A549 (cell line): Measurements from ENCODE around the gene SMAD3. TPM values are rescaled to one million over a fixed set of nuclear protein-coding genes. Genes with fewer than 3 reads are reported as not detected.

Experiments
- ATAC-seq, 2 experiments: fragments of 200-7000 bp in 1 of 2; fragments of >200 bp in 1 of 2; cut with Nextera tagmentation in 1 of 2; cut with Tn5 transposase in 1 of 2; 3 replicates each; pipeline versions ENCODE4 v1.8.0 to v1.9.1; 2018 to 2020; ENCODE audit warnings: mild to moderate bottlenecking in 1 of 2, moderate library complexity in 1 of 2
- CTCF ChIA-PET: fragments of 300-600 bp; sonication (Branson Sonifier 250); formaldehyde crosslinking; extraction: SDS; loops from one replicate; lab custom pipeline; 2021; ENCODE audit warnings: antibody characterized with exemption, inconsistent platforms; lab: Yijun Ruan, JAX
- POLR2A ChIA-PET: fragments of 350-600 bp; formaldehyde crosslinking; extraction: SDS; loops from one replicate; lab custom pipeline; 2021; ENCODE audit warnings: antibody characterized with exemption, inconsistent platforms; lab: Yijun Ruan, JAX
- DNase-seq, 2 experiments: peaks; one replicate each; pipeline versions ENCODE4 v3.0.0 to v3.0.0-alpha.2; 2011 to 2016; ENCODE audit warnings: low read depth in 1 of 2, low spot score in 1 of 2
- FAIRE-seq: peaks from 2 replicates; lab custom pipeline; 2011; peaks lifted over from hg19 to GRCh38; lab: Jason Lieb, UNC
- H3K27ac ChIP-seq, 2 experiments: fragments of >200 bp; sonication (Bioruptor Twin); formaldehyde crosslinking; 3 replicates each; pipeline ENCODE4 v1.5.1; 2016 to 2017
- H3K4me1 ChIP-seq: fragments of >200 bp; sonication (Bioruptor Twin); formaldehyde crosslinking; 3 replicates; pipeline ENCODE4 v1.6.1; 2016
- H3K4me2 ChIP-seq: fragments of >200 bp; sonication (Bioruptor Twin); formaldehyde crosslinking; 3 replicates; pipeline ENCODE4 v1.6.1; 2016
- H3K4me3 ChIP-seq: fragments of >200 bp; sonication (Bioruptor Twin); formaldehyde crosslinking; 3 replicates; pipeline ENCODE4 v1.5.1; 2016
- H3K9me3 ChIP-seq: fragments of >200 bp; sonication (Bioruptor Twin); formaldehyde crosslinking; 3 replicates; pipeline ENCODE4 v1.6.1; 2016
- ATOH8 ChIP-seq: fragments of 250-450 bp; sonication (Bioruptor Pico); IDR thresholded peaks from 2 replicates; pipeline ENCODE4 v1.5.0; 2020; ENCODE audit warnings: low read depth, mild to moderate bottlenecking, moderate library complexity
- BHLHE40 ChIP-seq: IDR thresholded peaks from 2 replicates; pipeline ENCODE4 v1.6.1; 2012; ENCODE audit warnings: low read depth, low read length, inconsistent platforms
- CHD2 ChIP-seq: fragments of 150-350 bp; IDR thresholded peaks from 2 replicates; pipeline ENCODE4 v1.6.1; 2014; ENCODE audit warnings: low read length; ENCODE audit not compliant: partially characterized antibody
- CHD4 ChIP-seq: fragments of 200-600 bp; sonication (generic); IDR thresholded peaks from 2 replicates; pipeline ENCODE4 v1.6.1; 2016; ENCODE audit warnings: antibody characterized with exemption, mild to moderate bottlenecking, borderline replicate concordance
- EHF ChIP-seq: fragments of 250-450 bp; sonication (Bioruptor Pico); IDR thresholded peaks from 2 replicates; pipeline ENCODE4 v1.5.0; 2020; ENCODE audit warnings: mild to moderate bottlenecking
- ESRRA ChIP-seq: fragments of 150-350 bp; IDR thresholded peaks from 2 replicates; pipeline ENCODE4 v1.6.1; 2014; ENCODE audit warnings: mild to moderate bottlenecking, low read length, borderline replicate concordance
- FOXS1 ChIP-seq: fragments of 250-450 bp; sonication (Bioruptor Pico); IDR thresholded peaks from 2 replicates; pipeline ENCODE4 v1.5.0; 2020; ENCODE audit warnings: mild to moderate bottlenecking, moderate library complexity
- HES2 ChIP-seq: fragments of >200 bp; sonication (Bioruptor Twin); formaldehyde crosslinking; IDR thresholded peaks from 2 replicates; pipeline ENCODE4 v1.6.1; 2016
- HEYL ChIP-seq: fragments of 250-450 bp; sonication (Bioruptor Pico); IDR thresholded peaks from 2 replicates; pipeline ENCODE4 v1.8.0; 2021; ENCODE audit warnings: mild to moderate bottlenecking, moderate library complexity
- HMGXB4 ChIP-seq: fragments of 250-450 bp; sonication (Bioruptor Pico); IDR thresholded peaks from 2 replicates; pipeline ENCODE4 v1.5.0; 2021; ENCODE audit warnings: mild to moderate bottlenecking, moderate library complexity, borderline replicate concordance
- HOXA7 ChIP-seq: fragments of 250-450 bp; sonication (Bioruptor Pico); IDR thresholded peaks from 2 replicates; pipeline ENCODE4 v1.5.0; 2020; ENCODE audit warnings: mild to moderate bottlenecking, moderate library complexity
- HOXB13 ChIP-seq: fragments of 250-450 bp; sonication (Bioruptor Pico); IDR thresholded peaks from 2 replicates; pipeline ENCODE4 v1.5.0; 2020; ENCODE audit warnings: low read depth, mild to moderate bottlenecking, moderate library complexity
- NPAS2 ChIP-seq: fragments of 250-450 bp; sonication (Bioruptor Pico); IDR thresholded peaks from 2 replicates; pipeline ENCODE4 v1.8.0; 2022; ENCODE audit warnings: mild to moderate bottlenecking, moderate library complexity, borderline replicate concordance
- RAD21 ChIP-seq, 2 experiments: fragments of >200 bp in 1 of 2; sonication (Bioruptor Twin) in 1 of 2; formaldehyde crosslinking in 1 of 2; IDR thresholded peaks in 1 of 2; conservative IDR thresholded peaks in 1 of 2; 2 replicates in 1 of 2; 3 replicates in 1 of 2; pipeline ENCODE4 v1.6.1; 2012 to 2018; ENCODE audit warnings: inconsistent platforms in 1 of 2
- RARB ChIP-seq: fragments of 250-450 bp; sonication (Bioruptor Pico); IDR thresholded peaks from 2 replicates; pipeline ENCODE4 v1.8.0; 2021; ENCODE audit warnings: mild to moderate bottlenecking, moderate library complexity
- RFX5 ChIP-seq: fragments of 450-650 bp; IDR thresholded peaks from 2 replicates; pipeline ENCODE4 v1.7.1; 2014; ENCODE audit warnings: antibody characterized with exemption, mild to moderate bottlenecking, moderate library complexity
- SREBF2 ChIP-seq: fragments of 450-650 bp; IDR thresholded peaks from 2 replicates; pipeline ENCODE4 v1.6.1; 2014; ENCODE audit warnings: mild to moderate bottlenecking, moderate library complexity
- TFCP2L1 ChIP-seq: fragments of 250-450 bp; sonication (Bioruptor Pico); IDR thresholded peaks from 2 replicates; pipeline ENCODE4 v1.5.0; 2021; ENCODE audit warnings: mild to moderate bottlenecking
- TP53 ChIP-seq: fragments of 250-450 bp; sonication (Bioruptor Pico); IDR thresholded peaks from 2 replicates; pipeline ENCODE4 v1.5.0; 2021; ENCODE audit warnings: mild to moderate bottlenecking, moderate library complexity
- WGBS: methylation state at CpG from one replicate; pipeline ENCODE4 v1.1.6; 2017; ENCODE audit errors: missing lambda C conversion rate; 5-methylcytosine and 5-hydroxymethylcytosine counted together
- polyA plus RNA-seq, 4 experiments: library from polyadenylated mRNA; depleted of rRNA in 3 of 4; stranded (reverse); fragments of >200 nt; fragmentation: RNase III in 1 of 4; extraction: RNeasy Plus Mini Kit Qiagen cat#74134 plus additional on column Dnase treatment in 1 of 4; gene quantifications; 2 replicates in 3 of 4; 3 replicates in 1 of 4; pipeline ENCODE4 v1.2.3, GENCODE V29; 2011 to 2017
- TF ChIP-seq, protein P1 (sequence below): fragments of 200-600 bp; sonication (generic); IDR thresholded peaks from 2 replicates; pipeline ENCODE4 v1.6.1; 2016; ENCODE audit warnings: antibody characterized with exemption, mild to moderate bottlenecking, moderate library complexity
- TF ChIP-seq, protein P2 (sequence below): fragments of 450-650 bp; IDR thresholded peaks from 2 replicates; pipeline ENCODE4 v1.6.1; 2014; ENCODE audit warnings: antibody characterized with exemption

SMAD3 gene
- polyA plus RNA-seq, 2 of the 4 experiments (the other 2 are of a cell fraction), result 74.6 to 77.2 TPM

DNA sequence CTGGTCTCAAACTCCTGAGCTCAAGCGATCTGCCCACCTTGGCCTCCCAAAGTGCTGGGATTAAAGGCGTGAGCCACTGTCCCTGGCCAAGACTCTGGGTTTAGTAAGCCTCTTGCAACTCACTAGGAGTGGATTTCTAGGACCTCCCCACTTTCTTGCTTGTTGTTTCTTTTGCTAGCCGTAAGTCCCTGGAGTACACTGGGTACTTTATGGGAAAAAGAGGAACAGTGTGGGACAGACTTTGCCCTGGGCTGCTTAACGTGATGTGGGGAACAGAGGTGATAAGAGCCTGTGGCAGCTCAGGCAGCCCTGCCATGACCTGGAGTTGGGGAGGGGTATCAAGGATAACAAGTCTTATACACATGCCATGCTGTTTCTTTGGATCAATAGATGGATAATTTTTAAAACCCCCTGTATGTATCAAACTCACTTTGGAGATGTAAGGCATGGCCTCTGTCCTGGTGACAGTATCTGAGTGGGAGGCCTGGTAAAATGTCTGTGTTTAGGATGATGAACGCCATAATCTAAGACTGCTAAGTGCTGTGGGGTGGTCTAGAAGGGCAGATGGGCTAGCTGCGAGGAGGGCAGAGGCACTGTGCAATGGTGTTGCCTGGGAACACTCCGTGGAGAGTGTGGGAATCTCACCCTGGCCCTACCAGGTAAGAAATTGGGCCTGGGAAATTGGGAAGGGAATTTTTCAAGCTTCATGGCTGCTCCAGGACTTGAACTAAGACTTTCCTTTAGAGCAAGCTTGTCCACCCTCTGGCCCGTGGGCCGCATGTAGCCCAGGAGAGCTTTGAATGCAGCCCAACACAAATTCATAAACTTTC, 54.8 kb downstream of the SMAD3 start:
- ATAC-seq (no peak; a peak in 1 of 6 replicates), FAIRE-seq (no peak), DNase-seq (no peak)
- POLR2A ChIA-PET, result interaction anchor here (0.6 to 2.9 kb wide), 7 partner anchors 11 to 31 kb away, joined by 3 to 16 read pairs (median 4); no protein-coding TSS in a partner anchor
- WGBS, result 50% methylated on average over 9 of the region's 9 CpGs
- no peaks in the 10 kb centered on the region for H3K9me3 ChIP-seq
- peak overlapping the region; percentile 86 to 92 for H3K27ac ChIP-seq
- no peak overlapping the region for H3K4me3 ChIP-seq
- CTCF ChIA-PET, result interaction anchor here (0.7 to 15.8 kb wide), 9 partner anchors 9 to 174 kb away, joined by 3 to 142 read pairs (median 4); partner anchors contain the start of gene SMAD3
- TF ChIP-seq EHF (CRISPR knock-in tag) (peak; percentile 23; the same call in 1 of the 2 replicates), FOXS1 (CRISPR knock-in tag) (0 out of 2 replicates have a peak, but pooled peaks have one; percentile 50), HES2 (no peak), TP53 (CRISPR knock-in tag) (0 out of 2 replicates have a peak, but pooled peaks have one; percentile 16), ATOH8 (CRISPR knock-in tag) (peak; percentile 50; the same call in 1 of the 2 replicates), HOXB13 (CRISPR knock-in tag) (peak; percentile 51; the same call in 1 of the 2 replicates), HMGXB4 (no peak), RARB (no peak), HEYL (CRISPR knock-in tag) (peak; percentile 45; the same call in 1 of the 2 replicates), HOXA7 (peak; percentile 50; the same call in 1 of the 2 replicates), SREBF2 (no peak)
- peaks cover 100% of the 10 kb centered on the region for H3K4me1 ChIP-seq
- H3K4me2 ChIP-seq, result peak overlapping the region; percentile 72

DNA sequence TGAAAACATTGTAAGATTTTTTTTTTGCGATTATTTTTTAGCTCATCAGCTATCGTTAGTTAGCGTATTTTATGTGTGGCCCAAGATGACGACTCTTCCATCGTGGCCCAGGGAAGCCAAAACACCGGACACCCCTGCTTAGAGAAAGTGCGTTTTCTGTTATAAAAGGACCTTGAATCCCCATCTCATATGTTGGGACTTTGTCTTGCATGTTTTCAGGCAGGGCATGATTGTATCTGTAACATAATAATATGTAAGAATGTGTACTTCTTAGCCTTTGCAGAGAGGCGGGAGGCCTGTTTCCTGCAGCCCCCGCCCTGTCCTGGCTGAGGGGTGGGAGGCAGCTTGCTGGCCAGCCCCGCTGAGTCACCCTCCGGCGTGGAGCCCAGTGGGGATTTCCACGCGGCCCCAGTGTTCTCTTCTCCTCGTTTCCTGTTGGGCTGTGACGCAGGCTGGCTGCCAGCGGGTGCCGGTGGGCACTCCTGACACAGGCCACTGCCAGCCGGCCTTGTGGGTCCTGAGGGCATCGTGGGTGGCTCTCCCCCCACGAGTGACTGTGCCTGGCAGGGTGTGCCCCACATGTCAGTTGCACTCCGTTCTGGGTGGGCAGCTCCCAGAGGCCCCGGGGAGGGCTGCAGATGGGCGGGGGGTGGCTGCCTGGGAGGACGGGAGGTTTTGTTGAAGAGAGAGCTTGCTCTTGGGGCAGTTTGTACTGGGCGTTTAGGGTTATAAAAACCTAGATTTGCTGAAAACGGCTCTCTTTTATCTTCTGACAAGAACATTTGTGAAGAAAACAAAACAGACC, 55.6 kb downstream of the SMAD3 start:
- H3K4me2 ChIP-seq, result peak overlapping the region; percentile 72
- no peaks in the 10 kb centered on the region for H3K9me3 ChIP-seq
- H3K4me3 ChIP-seq, result peak overlapping the region; percentile 2; the same call in 1 of the 3 replicates
- POLR2A ChIA-PET, result interaction anchor here (0.6 to 2.9 kb wide), 4 partner anchors 11 to 30 kb away, joined by 4 to 16 read pairs (median 4); no protein-coding TSS in a partner anchor
- FAIRE-seq (no peak), ATAC-seq (peak; percentile 6 to 24; a peak in 4 of 6 replicates), DNase-seq (peak; percentile 87 to 90)
- CTCF ChIA-PET, result interaction anchor here (0.9 to 15.8 kb wide), 8 partner anchors 11 to 183 kb away, joined by 3 to 142 read pairs (median 7); no protein-coding TSS in a partner anchor
- WGBS, result 10% methylated on average over 23 of the region's 27 CpGs
- peaks cover 97% of the 10 kb centered on the region for H3K4me1 ChIP-seq
- peak overlapping the region; percentile 86 to 92 for H3K27ac ChIP-seq
- TF ChIP-seq, protein P1, sequence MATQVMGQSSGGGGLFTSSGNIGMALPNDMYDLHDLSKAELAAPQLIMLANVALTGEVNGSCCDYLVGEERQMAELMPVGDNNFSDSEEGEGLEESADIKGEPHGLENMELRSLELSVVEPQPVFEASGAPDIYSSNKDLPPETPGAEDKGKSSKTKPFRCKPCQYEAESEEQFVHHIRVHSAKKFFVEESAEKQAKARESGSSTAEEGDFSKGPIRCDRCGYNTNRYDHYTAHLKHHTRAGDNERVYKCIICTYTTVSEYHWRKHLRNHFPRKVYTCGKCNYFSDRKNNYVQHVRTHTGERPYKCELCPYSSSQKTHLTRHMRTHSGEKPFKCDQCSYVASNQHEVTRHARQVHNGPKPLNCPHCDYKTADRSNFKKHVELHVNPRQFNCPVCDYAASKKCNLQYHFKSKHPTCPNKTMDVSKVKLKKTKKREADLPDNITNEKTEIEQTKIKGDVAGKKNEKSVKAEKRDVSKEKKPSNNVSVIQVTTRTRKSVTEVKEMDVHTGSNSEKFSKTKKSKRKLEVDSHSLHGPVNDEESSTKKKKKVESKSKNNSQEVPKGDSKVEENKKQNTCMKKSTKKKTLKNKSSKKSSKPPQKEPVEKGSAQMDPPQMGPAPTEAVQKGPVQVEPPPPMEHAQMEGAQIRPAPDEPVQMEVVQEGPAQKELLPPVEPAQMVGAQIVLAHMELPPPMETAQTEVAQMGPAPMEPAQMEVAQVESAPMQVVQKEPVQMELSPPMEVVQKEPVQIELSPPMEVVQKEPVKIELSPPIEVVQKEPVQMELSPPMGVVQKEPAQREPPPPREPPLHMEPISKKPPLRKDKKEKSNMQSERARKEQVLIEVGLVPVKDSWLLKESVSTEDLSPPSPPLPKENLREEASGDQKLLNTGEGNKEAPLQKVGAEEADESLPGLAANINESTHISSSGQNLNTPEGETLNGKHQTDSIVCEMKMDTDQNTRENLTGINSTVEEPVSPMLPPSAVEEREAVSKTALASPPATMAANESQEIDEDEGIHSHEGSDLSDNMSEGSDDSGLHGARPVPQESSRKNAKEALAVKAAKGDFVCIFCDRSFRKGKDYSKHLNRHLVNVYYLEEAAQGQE, result no peak
- TF ChIP-seq CHD4, result no peak
- TF ChIP-seq RFX5, result no peak
- TF ChIP-seq TFCP2L1 (CRISPR knock-in tag), result no peak; the same call in none of the 2 replicates
- peak; percentile 85 for TF ChIP-seq HMGXB4
- TF ChIP-seq RARB, result no peak; the same call in 1 of the 2 replicates
- peak; percentile 2 to 27; a peak in 2 of 5 replicates for TF ChIP-seq RAD21 (conservative IDR thresholded peaks at IDR 0.05 in 1 of 2, IDR thresholded peaks at IDR 0.05 in 1 of 2)
- no peak for TF ChIP-seq ESRRA
- no peak for TF ChIP-seq NPAS2
- no peak for TF ChIP-seq BHLHE40
- peak; percentile 44; the same call in 1 of the 2 replicates for TF ChIP-seq FOXS1 (CRISPR knock-in tag)
- 0 out of 2 replicates have a peak, but pooled peaks have one; percentile 9 for TF ChIP-seq HEYL (CRISPR knock-in tag)
- TF ChIP-seq, protein P2, sequence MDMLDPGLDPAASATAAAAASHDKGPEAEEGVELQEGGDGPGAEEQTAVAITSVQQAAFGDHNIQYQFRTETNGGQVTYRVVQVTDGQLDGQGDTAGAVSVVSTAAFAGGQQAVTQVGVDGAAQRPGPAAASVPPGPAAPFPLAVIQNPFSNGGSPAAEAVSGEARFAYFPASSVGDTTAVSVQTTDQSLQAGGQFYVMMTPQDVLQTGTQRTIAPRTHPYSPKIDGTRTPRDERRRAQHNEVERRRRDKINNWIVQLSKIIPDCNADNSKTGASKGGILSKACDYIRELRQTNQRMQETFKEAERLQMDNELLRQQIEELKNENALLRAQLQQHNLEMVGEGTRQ, result no peak
- TF ChIP-seq CHD2, result no peak
